Thyroid gland (tissue), 4 donors: ENCODE results near the gene SMAD3. TPM values are rescaled to one million over a fixed set of nuclear protein-coding genes. Genes with fewer than 3 reads are reported as not detected.
"Not testable (repeated sequence)": the region's sequence is repeated elsewhere in the genome, so short reads cannot be mapped to it uniquely, and the experiment has no call there.

Experiments used
- DNase-seq, 2 donors: peaks; one replicate each; pipeline ENCODE4 v3.0.0-alpha.2; 2019
- H3K27ac ChIP-seq, 3 donors: fragments of 200-600 bp; sonication (generic); 1 replicate in 2 of 3; 2 replicates in 1 of 3; pipeline ENCODE4 v1.5.1; 2016 to 2019; ENCODE audit warnings: mild to moderate bottlenecking in 1 of 3, moderate library complexity in 1 of 3
- H3K27me3 ChIP-seq: fragments of 200-600 bp; sonication (generic); one replicate; pipeline ENCODE4 v1.5.1; 2019
- H3K36me3 ChIP-seq, 2 donors: fragments of 200-600 bp; sonication (generic); one replicate each; pipeline ENCODE4 v1.5.1; 2016 to 2019
- H3K4me1 ChIP-seq, 2 donors: fragments of 200-600 bp; sonication (generic); one replicate each; pipeline ENCODE4 v1.5.1; 2017 to 2019
- H3K4me3 ChIP-seq, 3 donors: fragments of 200-600 bp; sonication (generic); replicated peaks in 1 of 3; 1 replicate in 2 of 3; 2 replicates in 1 of 3; pipeline ENCODE4 v1.5.1; 2016; ENCODE audit warnings: mild to moderate bottlenecking in 1 of 3
- H3K9me3 ChIP-seq: fragments of 200-600 bp; sonication (generic); one replicate; pipeline ENCODE4 v1.5.1; 2017
- CTCF ChIP-seq, 6 experiments: fragments of 200-600 bp in 3 of 6; fragments of 450-650 bp in 3 of 6; sonication (generic) in 3 of 6; IDR thresholded peaks; one replicate each; pipeline ENCODE4 v1.5.1; 2016 to 2019; ENCODE audit warnings: antibody characterized with exemption in 6 of 6, mild to moderate bottlenecking in 2 of 6, inconsistent platforms in 1 of 6, moderate library complexity in 1 of 6
- POLR2A ChIP-seq, 2 donors: fragments of 450-650 bp; IDR thresholded peaks; one replicate each; pipeline ENCODE4 v1.6.1; 2017; ENCODE audit warnings: antibody characterized with exemption in 2 of 2, mild to moderate bottlenecking in 2 of 2, moderate library complexity in 1 of 2
- WGBS, 2 donors: methylation state at CpG; one replicate each; pipeline ENCODE4 v1.1.5; 2017; 5-methylcytosine and 5-hydroxymethylcytosine counted together
- intact Hi-C: fragments of 100-400 bp; cut with DNase I; formaldehyde crosslinking; loops from one replicate; pipeline ENCODE4 v1.15.1; 2023
- total RNA-seq, 4 donors: library from RNA; depleted of rRNA; stranded (reverse); fragments of >200 nt; gene quantifications; one replicate each; pipeline ENCODE4 v1.2.3, GENCODE V29; 2016

The SMAD3 gene
- total RNA-seq, 4 donors from 2014 or later = 33.6 to 66.5 (median 47.3) TPM

GRCh38 chr15:67019884-67020520 lies 45.4 kb upstream of the SMAD3 start:
- no peak for TF ChIP-seq POLR2A (IDR thresholded peaks at IDR 0.05)
- no peak for TF ChIP-seq CTCF (IDR thresholded peaks at IDR 0.05)
- H3K27ac ChIP-seq = no peak overlapping the region
- no peak for DNase-seq
- no peak overlapping the region for H3K4me3 ChIP-seq
- peaks cover 12 to 15% of the 10 kb centered on the region in 2 donors for H3K4me1 ChIP-seq
- no peaks in the 10 kb centered on the region for H3K27me3 ChIP-seq
- WGBS, 2 donors = 67 to 88% methylated on average over 5 of the region's 5 CpGs
- no peaks in the 10 kb centered on the region for H3K9me3 ChIP-seq
- intact Hi-C loops = no loop called here
- H3K36me3 ChIP-seq = no peaks in the 10 kb centered on the region

GRCh38 chr15:67020668-67021067 lies 44.7 kb upstream of the SMAD3 start:
- 94 to 97% methylated on average over 2 of the region's 2 CpGs for WGBS, 2 donors
- H3K4me3 ChIP-seq, H3K27me3 ChIP-seq, intact Hi-C loops, H3K9me3 ChIP-seq, DNase-seq, H3K27ac ChIP-seq, H3K36me3 ChIP-seq: not testable (repeated sequence)
- peaks cover 19 to 22% of the 10 kb centered on the region in 2 donors for H3K4me1 ChIP-seq

GRCh38 chr15:67021455-67021854 lies 43.9 kb upstream of the SMAD3 start:
- H3K27ac ChIP-seq = no peak overlapping the region
- no peaks in the 10 kb centered on the region for H3K27me3 ChIP-seq
- no peak for DNase-seq
- TF ChIP-seq POLR2A (IDR thresholded peaks at IDR 0.05) = no peak
- TF ChIP-seq CTCF (IDR thresholded peaks at IDR 0.05) = no peak
- intact Hi-C loops = no loop called here
- peaks cover 26 to 29% of the 10 kb centered on the region in 2 donors for H3K4me1 ChIP-seq
- H3K4me3 ChIP-seq = no peak overlapping the region
- no peaks in the 10 kb centered on the region for H3K9me3 ChIP-seq
- H3K36me3 ChIP-seq = no peaks in the 10 kb centered on the region

- no peak for TF ChIP-seq CTCF (IDR thresholded peaks at IDR 0.05)
- TF ChIP-seq POLR2A (IDR thresholded peaks at IDR 0.05) = no peak
- intact Hi-C loops = no loop called here
Observed at GRCh38 chr15:67022587-67023105, 42.8 kb upstream of the SMAD3 start.

GRCh38 chr15:67023517-67024313 lies 41.7 kb upstream of the SMAD3 start:
- H3K27ac ChIP-seq = peak overlapping the region in 2 of 3 donors; percentile 27 to 57
- no peak for DNase-seq
- no peaks in the 10 kb centered on the region for H3K36me3 ChIP-seq
- no peak for TF ChIP-seq POLR2A (IDR thresholded peaks at IDR 0.05)
- H3K4me1 ChIP-seq = peaks cover 29 to 32% of the 10 kb centered on the region in 2 donors
- WGBS, 2 donors = 88 to 98% methylated on average over 7 of the region's 7 CpGs
- intact Hi-C loops = no loop called here
- H3K4me3 ChIP-seq = no peak overlapping the region
- no peaks in the 10 kb centered on the region for H3K9me3 ChIP-seq
- no peaks in the 10 kb centered on the region for H3K27me3 ChIP-seq

More at GRCh38 chr15:67022587-67023105, 42.8 kb upstream of the SMAD3 start:
- H3K36me3 ChIP-seq = no peaks in the 10 kb centered on the region
- no peak overlapping the region for H3K27ac ChIP-seq
- no peaks in the 10 kb centered on the region for H3K27me3 ChIP-seq
- H3K4me3 ChIP-seq = no peak overlapping the region
- H3K4me1 ChIP-seq = peaks cover 29 to 32% of the 10 kb centered on the region in 2 donors
- no peaks in the 10 kb centered on the region for H3K9me3 ChIP-seq
- DNase-seq = no peak
